GM12878 (cell line): ENCODE measurements around the gene NINJ1. TPM values are rescaled to one million over a fixed set of nuclear protein-coding genes. Genes with fewer than 3 reads are reported as not detected.
A peak's percentile ranks its signal among the peaks of the same experiment; 100 is the strongest.

ENCODE experiments used
- ATAC-seq: fragments of 200-7000 bp; cut with Tn5 transposase; 3 replicates; pipeline ENCODE4 v1.9.1; 2020; ENCODE audit warnings: mild to moderate bottlenecking, moderate library complexity
- BruUV-seq: library from RNA; stranded (reverse); fragments of 400-500 nt; replicated peaks from 2 replicates; lab custom pipeline; 2021; lab: Mats Ljungman, UMichigan
- CTCF ChIA-PET: fragments of 300-600 bp; sonication (Branson Sonifier 250); formaldehyde crosslinking; extraction: SDS; loops from one replicate; lab custom pipeline; 2021; ENCODE audit warnings: inconsistent platforms; lab: Yijun Ruan, JAX
- POLR2A ChIA-PET: fragments of 350-600 bp; formaldehyde crosslinking; extraction: SDS; loops from one replicate; lab custom pipeline; 2021; ENCODE audit warnings: inconsistent platforms; lab: Charles Lee
- RAD21 ChIA-PET: fragments of 300-600 bp; sonication (Branson Sonifier 250); formaldehyde crosslinking; loops from one replicate; lab custom pipeline; 2023; ENCODE audit warnings: antibody characterized with exemption; ENCODE audit not compliant: unreplicated experiment; lab: Charles Lee
- SMC1A ChIA-PET: fragments of 300-600 bp; sonication (Branson Sonifier 250); formaldehyde crosslinking; loops from one replicate; lab custom pipeline; 2023; ENCODE audit not compliant: unreplicated experiment, uncharacterized antibody; lab: Charles Lee
- DNase-seq: peaks from one replicate; pipeline ENCODE4 v3.0.0-alpha.2; 2011; ENCODE audit warnings: low read depth, low spot score
- FAIRE-seq: peaks from 3 replicates; lab custom pipeline; 2011; peaks lifted over from hg19 to GRCh38; lab: Jason Lieb, UNC
- H2AFZ ChIP-seq: 2 replicates; pipeline ENCODE4 v1.6.0; 2011; ENCODE audit warnings: low read depth, low read length, control low read depth; ENCODE audit not compliant: control insufficient read depth
- H3K27ac ChIP-seq: 2 replicates; pipeline ENCODE4 v1.5.1; 2011; ENCODE audit warnings: control low read depth; ENCODE audit not compliant: control insufficient read depth, insufficient read depth
- H3K27me3 ChIP-seq, 2 experiments: replicated peaks in 1 of 2; 2 replicates each; pipeline versions ENCODE4 v1.6.0 to v1.6.1; 2011; ENCODE audit warnings: low read length in 1 of 2; ENCODE audit not compliant: control insufficient read depth in 2 of 2, insufficient read depth in 2 of 2
- H3K36me3 ChIP-seq, 2 experiments: 2 replicates each; pipeline ENCODE4 v1.5.1; 2011; ENCODE audit warnings: low read length in 1 of 2; ENCODE audit not compliant: control insufficient read depth in 2 of 2, insufficient read depth in 2 of 2
- H3K4me1 ChIP-seq: 2 replicates; pipeline ENCODE4 v1.6.1; 2011; ENCODE audit warnings: mild to moderate bottlenecking, low read length, moderate library complexity, mixed read lengths; ENCODE audit not compliant: control insufficient read depth, insufficient read depth
- H3K4me2 ChIP-seq: 2 replicates; pipeline ENCODE4 v1.6.0; 2011; ENCODE audit warnings: control low read depth; ENCODE audit not compliant: control insufficient read depth, insufficient read depth
- H3K4me3 ChIP-seq: fragments of 200-600 bp; sonication (generic); 2 replicates; pipeline ENCODE4 v1.5.1; 2016
- H3K79me2 ChIP-seq: 2 replicates; pipeline ENCODE4 v1.6.0; 2011; ENCODE audit warnings: low read length; ENCODE audit not compliant: control insufficient read depth, insufficient read depth
- H3K9ac ChIP-seq: 2 replicates; pipeline ENCODE4 v1.8.0; 2011; ENCODE audit warnings: low read length, control low read depth, mixed read lengths; ENCODE audit not compliant: control insufficient read depth, insufficient read depth
- H3K9me3 ChIP-seq: replicated peaks from 3 replicates; pipeline ENCODE4 v1.5.1; 2011; ENCODE audit warnings: mild to moderate bottlenecking, low read length; ENCODE audit not compliant: control insufficient read depth, insufficient read depth
- H4K20me1 ChIP-seq: 2 replicates; pipeline ENCODE4 v1.6.0; 2011; ENCODE audit not compliant: control insufficient read depth, insufficient read depth
- BHLHE40 ChIP-seq, 2 experiments: fragments of 450-650 bp in 1 of 2; IDR thresholded peaks; 2 replicates each; pipeline ENCODE4 v1.6.1; 2011 to 2017; ENCODE audit warnings: low read depth in 2 of 2, borderline replicate concordance in 1 of 2, improper control_type of control experiment in 1 of 2, low read length in 1 of 2, mild to moderate bottlenecking in 1 of 2
- BMI1 ChIP-seq: fragments of 450-650 bp; IDR thresholded peaks from 2 replicates; pipeline ENCODE4 v1.6.1; 2016; ENCODE audit warnings: mild to moderate bottlenecking, moderate library complexity, borderline replicate concordance
- CBFB ChIP-seq: IDR thresholded peaks from 2 replicates; pipeline ENCODE4 v1.6.1; 2016; ENCODE audit warnings: antibody characterized with exemption, low read depth
- CHD4 ChIP-seq: fragments of 200-600 bp; sonication (generic); IDR thresholded peaks from 2 replicates; pipeline ENCODE4 v1.6.1; 2016; ENCODE audit warnings: mild to moderate bottlenecking
- KAT2A ChIP-seq: conservative IDR thresholded peaks from 2 replicates; pipeline ENCODE4 v1.6.1; 2011; ENCODE audit warnings: low read depth, low read length; ENCODE audit not compliant: control insufficient read depth
- MEF2A ChIP-seq: IDR thresholded peaks from 2 replicates; pipeline ENCODE4 v1.6.1; 2011; ENCODE audit warnings: low read depth, mild to moderate bottlenecking, low read length, moderate library complexity; ENCODE audit not compliant: insufficient read depth
- NFIC ChIP-seq: IDR thresholded peaks from 2 replicates; pipeline ENCODE4 v1.6.1; 2012; ENCODE audit warnings: low read depth, mild to moderate bottlenecking, inconsistent platforms, low read length, moderate library complexity
- NFXL1 ChIP-seq: fragments of 450-650 bp; IDR thresholded peaks from 2 replicates; pipeline ENCODE4 v1.6.1; 2017; ENCODE audit warnings: antibody characterized with exemption, mild to moderate bottlenecking, borderline replicate concordance
- RAD21 ChIP-seq: IDR thresholded peaks from 2 replicates; pipeline ENCODE4 v1.6.1; 2011; ENCODE audit warnings: mild to moderate bottlenecking, low read depth, low read length, moderate library complexity; ENCODE audit not compliant: insufficient read depth
- SUPT20H ChIP-seq: IDR thresholded peaks from 2 replicates; pipeline ENCODE4 v1.6.1; 2011; ENCODE audit warnings: low read depth, mild to moderate bottlenecking, low read length, moderate library complexity, borderline replicate concordance; ENCODE audit not compliant: control insufficient read depth
- TAF1 ChIP-seq: IDR thresholded peaks from 2 replicates; pipeline ENCODE4 v1.6.1; 2011; ENCODE audit warnings: mild to moderate bottlenecking, low read depth, low read length, borderline replicate concordance
- TCF12 ChIP-seq: IDR thresholded peaks from 2 replicates; pipeline ENCODE4 v1.6.1; 2011; ENCODE audit warnings: low read depth, mild to moderate bottlenecking, low read length
- WGBS: methylation state at CpG from one replicate; pipeline ENCODE4 v1.1.6; 2016; ENCODE audit warnings: low lambda C conversion rate; ENCODE audit not compliant: insufficient replicate concordance, insufficient coverage; ENCODE audit errors: missing lambda C conversion rate; 5-methylcytosine and 5-hydroxymethylcytosine counted together
- in situ Hi-C: fragments of 300-500 bp; cut with MboI; formaldehyde crosslinking; loops from 9 replicates; pipeline ENCODE4 v1.14.3; 2018; ENCODE audit warnings: mixed read lengths
- intact Hi-C: fragments of 100-400 bp; cut with micrococcal nuclease; formaldehyde crosslinking; loops from one replicate; pipeline ENCODE4 v1.14.2; 2022; ENCODE audit not compliant: unreplicated experiment
- polyA plus RNA-seq, 11 experiments: library from polyadenylated mRNA; depleted of rRNA in 4 of 11; unstranded in 6 of 11; stranded (reverse) in 5 of 11; fragments of >200 nt; fragmentation: Nextera tagmentation in 4 of 11; fragmentation: Illumina TruSeq in 1 of 11; extraction: Ambion mirVana in 4 of 11; extraction: Trizol in 1 of 11; gene quantifications; 1 replicate in 1 of 11; 2 replicates in 10 of 11; pipeline versions ENCODE4 v1.2.1 to v1.2.3, GENCODE V29; 2011 to 2016; ENCODE audit warnings: inconsistent platforms in 2 of 11, missing spikeins in 2 of 11, low read depth in 1 of 11
- total RNA-seq, 4 experiments: library from RNA; depleted of rRNA in 3 of 4; stranded (reverse); fragments of >200 nt in 3 of 4; fragmentation: Illumina TruSeq in 1 of 4; extraction: Trizol in 1 of 4; gene quantifications; 2 replicates each; pipeline versions ENCODE4 v1.2.1 to v1.2.3, GENCODE V29; 2013 to 2021
- TF ChIP-seq, protein P1 (sequence below): fragments of 450-650 bp; IDR thresholded peaks from 2 replicates; pipeline ENCODE4 v1.6.1; 2017; ENCODE audit warnings: antibody characterized with exemption, mild to moderate bottlenecking, moderate library complexity
- TF ChIP-seq, protein P2 (sequence below): IDR thresholded peaks from 2 replicates; pipeline ENCODE4 v1.6.1; 2012; ENCODE audit warnings: improper control_type of control experiment, low read depth, low read length; ENCODE audit not compliant: insufficient replicate concordance

NINJ1 gene
- total and polyA plus RNA-seq, 10 of the 15 experiments (the other 5 are each of a cell fraction or from before 2014, with no cell fraction given), result 0.64 to 33.5 (median 17.1) TPM

DNA sequence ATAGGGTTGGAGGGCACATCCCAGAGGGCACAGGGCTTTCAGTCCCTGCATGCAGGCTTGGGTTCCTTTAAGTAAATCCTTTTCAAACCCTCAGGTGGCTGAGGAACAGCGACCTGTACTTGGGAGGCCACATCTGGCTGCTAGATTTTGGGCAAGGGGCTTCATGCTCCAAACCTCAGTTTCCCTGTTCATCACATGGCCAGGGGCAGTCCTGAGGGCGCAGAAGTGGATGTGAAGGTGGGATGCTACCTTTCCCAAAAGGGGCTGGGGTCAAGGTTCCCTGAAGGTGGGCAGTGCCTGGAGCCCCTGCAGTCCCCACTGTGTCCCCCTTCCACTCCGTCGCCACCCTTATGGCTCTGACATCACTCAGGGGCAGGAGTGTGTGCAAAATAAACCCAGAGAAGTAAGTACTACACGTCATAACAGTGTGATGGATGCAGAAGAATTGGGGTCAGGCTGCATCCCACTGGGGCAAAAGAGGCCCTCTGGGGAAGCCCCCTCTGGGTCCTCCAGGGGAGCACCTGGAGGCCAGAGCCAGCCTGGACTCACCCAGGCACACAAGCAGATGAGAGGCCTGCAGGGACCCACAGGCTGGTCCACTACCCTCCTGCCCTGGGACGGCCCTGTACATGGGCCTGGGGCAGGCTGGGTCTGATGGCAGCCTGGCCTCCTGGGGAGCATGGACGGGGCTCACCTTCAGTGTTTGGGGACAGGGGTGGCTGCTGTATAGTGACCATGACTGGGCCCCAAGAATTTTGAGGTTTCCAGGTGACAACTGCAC lies 40.0 kb downstream of the NINJ1 start:
- H3K27ac ChIP-seq, result peak overlapping the region; percentile 99
- peak overlapping the region; percentile 54; the same call in 1 of the 2 replicates for H3K4me3 ChIP-seq
- ChIA-PET SMC1A (interaction anchor here (0.7 to 3.1 kb wide), 8 partner anchors 11 to 139 kb away, joined by 3 to 14 read pairs (median 6); no protein-coding TSS in a partner anchor), CTCF (interaction anchor here (0.8 to 5.3 kb wide), 7 partner anchors 13 to 377 kb away, joined by 3 to 44 read pairs (median 3); partner anchors contain the start of gene NINJ1), POLR2A (interaction anchor here (1.0 to 3.3 kb wide), 8 partner anchors 12 to 130 kb away, joined by 3 to 36 read pairs (median 6); partner anchors contain the start of gene NINJ1), RAD21 (interaction anchor here (0.9 to 5.4 kb wide), 8 partner anchors 14 to 91 kb away, joined by 4 to 23 read pairs (median 10); partner anchors contain the start of gene NINJ1)
- in situ Hi-C loops, result no loop called here
- H3K79me2 ChIP-seq, result peaks cover 15% of the 10 kb centered on the region
- no peaks in the 10 kb centered on the region for H4K20me1 ChIP-seq
- FAIRE-seq (no peak), ATAC-seq (no peak), DNase-seq (no peak)
- intact Hi-C loops, result loop anchor here (5.0 kb wide), 1 partner anchor 92 kb away; no protein-coding TSS in a partner anchor
- peaks cover 61% of the 10 kb centered on the region for H3K4me1 ChIP-seq
- H3K27me3 ChIP-seq, result no peaks in the 10 kb centered on the region
- H3K36me3 ChIP-seq, result no peaks in the 10 kb centered on the region
- peaks cover 9% of the 10 kb centered on the region for H3K9me3 ChIP-seq
- no peak overlapping the region for H2AFZ ChIP-seq
- H3K9ac ChIP-seq, result peak overlapping the region; percentile 97; the same call in 1 of the 2 replicates
- H3K4me2 ChIP-seq, result peak overlapping the region; percentile 95
- no TSS peak for BruUV-seq
- 42% methylated on average over 7 of the region's 7 CpGs for WGBS
- TF ChIP-seq CBFB, result 0 out of 2 replicates have a peak, but pooled peaks have one; percentile 15
- TF ChIP-seq BMI1, result no peak
- TF ChIP-seq TCF12, result 0 out of 2 replicates have a peak, but pooled peaks have one; percentile 0
- TF ChIP-seq, protein P1, sequence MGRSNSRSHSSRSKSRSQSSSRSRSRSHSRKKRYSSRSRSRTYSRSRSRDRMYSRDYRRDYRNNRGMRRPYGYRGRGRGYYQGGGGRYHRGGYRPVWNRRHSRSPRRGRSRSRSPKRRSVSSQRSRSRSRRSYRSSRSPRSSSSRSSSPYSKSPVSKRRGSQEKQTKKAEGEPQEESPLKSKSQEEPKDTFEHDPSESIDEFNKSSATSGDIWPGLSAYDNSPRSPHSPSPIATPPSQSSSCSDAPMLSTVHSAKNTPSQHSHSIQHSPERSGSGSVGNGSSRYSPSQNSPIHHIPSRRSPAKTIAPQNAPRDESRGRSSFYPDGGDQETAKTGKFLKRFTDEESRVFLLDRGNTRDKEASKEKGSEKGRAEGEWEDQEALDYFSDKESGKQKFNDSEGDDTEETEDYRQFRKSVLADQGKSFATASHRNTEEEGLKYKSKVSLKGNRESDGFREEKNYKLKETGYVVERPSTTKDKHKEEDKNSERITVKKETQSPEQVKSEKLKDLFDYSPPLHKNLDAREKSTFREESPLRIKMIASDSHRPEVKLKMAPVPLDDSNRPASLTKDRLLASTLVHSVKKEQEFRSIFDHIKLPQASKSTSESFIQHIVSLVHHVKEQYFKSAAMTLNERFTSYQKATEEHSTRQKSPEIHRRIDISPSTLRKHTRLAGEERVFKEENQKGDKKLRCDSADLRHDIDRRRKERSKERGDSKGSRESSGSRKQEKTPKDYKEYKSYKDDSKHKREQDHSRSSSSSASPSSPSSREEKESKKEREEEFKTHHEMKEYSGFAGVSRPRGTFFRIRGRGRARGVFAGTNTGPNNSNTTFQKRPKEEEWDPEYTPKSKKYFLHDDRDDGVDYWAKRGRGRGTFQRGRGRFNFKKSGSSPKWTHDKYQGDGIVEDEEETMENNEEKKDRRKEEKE, result no peak
- peak; percentile 56; the same call in 1 of the 2 replicates for TF ChIP-seq NFXL1
- no peak for TF ChIP-seq MEF2A
- TF ChIP-seq RAD21, result no peak
- TF ChIP-seq, protein P2, sequence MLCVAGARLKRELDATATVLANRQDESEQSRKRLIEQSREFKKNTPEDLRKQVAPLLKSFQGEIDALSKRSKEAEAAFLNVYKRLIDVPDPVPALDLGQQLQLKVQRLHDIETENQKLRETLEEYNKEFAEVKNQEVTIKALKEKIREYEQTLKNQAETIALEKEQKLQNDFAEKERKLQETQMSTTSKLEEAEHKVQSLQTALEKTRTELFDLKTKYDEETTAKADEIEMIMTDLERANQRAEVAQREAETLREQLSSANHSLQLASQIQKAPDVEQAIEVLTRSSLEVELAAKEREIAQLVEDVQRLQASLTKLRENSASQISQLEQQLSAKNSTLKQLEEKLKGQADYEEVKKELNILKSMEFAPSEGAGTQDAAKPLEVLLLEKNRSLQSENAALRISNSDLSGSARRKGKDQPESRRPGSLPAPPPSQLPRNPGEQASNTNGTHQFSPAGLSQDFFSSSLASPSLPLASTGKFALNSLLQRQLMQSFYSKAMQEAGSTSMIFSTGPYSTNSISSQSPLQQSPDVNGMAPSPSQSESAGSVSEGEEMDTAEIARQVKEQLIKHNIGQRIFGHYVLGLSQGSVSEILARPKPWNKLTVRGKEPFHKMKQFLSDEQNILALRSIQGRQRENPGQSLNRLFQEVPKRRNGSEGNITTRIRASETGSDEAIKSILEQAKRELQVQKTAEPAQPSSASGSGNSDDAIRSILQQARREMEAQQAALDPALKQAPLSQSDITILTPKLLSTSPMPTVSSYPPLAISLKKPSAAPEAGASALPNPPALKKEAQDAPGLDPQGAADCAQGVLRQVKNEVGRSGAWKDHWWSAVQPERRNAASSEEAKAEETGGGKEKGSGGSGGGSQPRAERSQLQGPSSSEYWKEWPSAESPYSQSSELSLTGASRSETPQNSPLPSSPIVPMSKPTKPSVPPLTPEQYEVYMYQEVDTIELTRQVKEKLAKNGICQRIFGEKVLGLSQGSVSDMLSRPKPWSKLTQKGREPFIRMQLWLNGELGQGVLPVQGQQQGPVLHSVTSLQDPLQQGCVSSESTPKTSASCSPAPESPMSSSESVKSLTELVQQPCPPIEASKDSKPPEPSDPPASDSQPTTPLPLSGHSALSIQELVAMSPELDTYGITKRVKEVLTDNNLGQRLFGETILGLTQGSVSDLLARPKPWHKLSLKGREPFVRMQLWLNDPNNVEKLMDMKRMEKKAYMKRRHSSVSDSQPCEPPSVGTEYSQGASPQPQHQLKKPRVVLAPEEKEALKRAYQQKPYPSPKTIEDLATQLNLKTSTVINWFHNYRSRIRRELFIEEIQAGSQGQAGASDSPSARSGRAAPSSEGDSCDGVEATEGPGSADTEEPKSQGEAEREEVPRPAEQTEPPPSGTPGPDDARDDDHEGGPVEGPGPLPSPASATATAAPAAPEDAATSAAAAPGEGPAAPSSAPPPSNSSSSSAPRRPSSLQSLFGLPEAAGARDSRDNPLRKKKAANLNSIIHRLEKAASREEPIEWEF, result no peak
- TF ChIP-seq BHLHE40 (IDR thresholded peaks at IDR 0.05; ENCODE audit: borderline replicate concordance in 1 of 2, low read depth in 2 of 2, low read length in 1 of 2), result no peak
- no peak for TF ChIP-seq KAT2A
- TF ChIP-seq TAF1, result no peak
- no peak for TF ChIP-seq NFIC
- no peak for TF ChIP-seq CHD4
- no peak for TF ChIP-seq SUPT20H
